Body of pancreas (tissue), 4 donors: Measurements from ENCODE around the gene CDC26.

Experiments used
- POLR2A ChIP-seq, 3 donors: fragments of 450-650 bp; IDR thresholded peaks; one replicate each; pipeline ENCODE4 v1.6.1; 2016; ENCODE audit warnings: antibody characterized with exemption in 3 of 3, mild to moderate bottlenecking in 2 of 3
- TF ChIP-seq, protein P1 (sequence below), 7 experiments: fragments of 450-650 bp in 4 of 7; fragments of 200-600 bp in 3 of 7; sonication (generic) in 3 of 7; IDR thresholded peaks; one replicate each; pipeline ENCODE4 v1.5.1; 2016 to 2019; ENCODE audit warnings: antibody characterized with exemption in 7 of 7

- TF ChIP-seq POLR2A (IDR thresholded peaks at IDR 0.05): no peak
- TF ChIP-seq, protein P1, sequence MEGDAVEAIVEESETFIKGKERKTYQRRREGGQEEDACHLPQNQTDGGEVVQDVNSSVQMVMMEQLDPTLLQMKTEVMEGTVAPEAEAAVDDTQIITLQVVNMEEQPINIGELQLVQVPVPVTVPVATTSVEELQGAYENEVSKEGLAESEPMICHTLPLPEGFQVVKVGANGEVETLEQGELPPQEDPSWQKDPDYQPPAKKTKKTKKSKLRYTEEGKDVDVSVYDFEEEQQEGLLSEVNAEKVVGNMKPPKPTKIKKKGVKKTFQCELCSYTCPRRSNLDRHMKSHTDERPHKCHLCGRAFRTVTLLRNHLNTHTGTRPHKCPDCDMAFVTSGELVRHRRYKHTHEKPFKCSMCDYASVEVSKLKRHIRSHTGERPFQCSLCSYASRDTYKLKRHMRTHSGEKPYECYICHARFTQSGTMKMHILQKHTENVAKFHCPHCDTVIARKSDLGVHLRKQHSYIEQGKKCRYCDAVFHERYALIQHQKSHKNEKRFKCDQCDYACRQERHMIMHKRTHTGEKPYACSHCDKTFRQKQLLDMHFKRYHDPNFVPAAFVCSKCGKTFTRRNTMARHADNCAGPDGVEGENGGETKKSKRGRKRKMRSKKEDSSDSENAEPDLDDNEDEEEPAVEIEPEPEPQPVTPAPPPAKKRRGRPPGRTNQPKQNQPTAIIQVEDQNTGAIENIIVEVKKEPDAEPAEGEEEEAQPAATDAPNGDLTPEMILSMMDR (IDR thresholded peaks at IDR 0.05): no peak
These were observed 43.7 kb downstream of the CDC26 start for GRCh38 chr9:113231701-113232100.
